Stimulated activated CD8-positive, alpha-beta memory T cell treated with anti-CD3 and anti-CD28 coated beads, Interleukin-4, amount 100 ng/mL, for 48 hours (primary cell): ENCODE results near the gene EIF5A2.

ENCODE experiments used
- DNase-seq: peaks from one replicate; pipeline ENCODE4 v3.0.0-alpha.2; 2020

The EIF5A2 gene

GRCh38 chr3:170848292-170848917 is 60.0 kb downstream of the EIF5A2 start:
- no peak for DNase-seq

- DNase-seq, result no peak
These were observed 64.1 kb downstream of the EIF5A2 start for GRCh38 chr3:170844377-170844776.

DNA sequence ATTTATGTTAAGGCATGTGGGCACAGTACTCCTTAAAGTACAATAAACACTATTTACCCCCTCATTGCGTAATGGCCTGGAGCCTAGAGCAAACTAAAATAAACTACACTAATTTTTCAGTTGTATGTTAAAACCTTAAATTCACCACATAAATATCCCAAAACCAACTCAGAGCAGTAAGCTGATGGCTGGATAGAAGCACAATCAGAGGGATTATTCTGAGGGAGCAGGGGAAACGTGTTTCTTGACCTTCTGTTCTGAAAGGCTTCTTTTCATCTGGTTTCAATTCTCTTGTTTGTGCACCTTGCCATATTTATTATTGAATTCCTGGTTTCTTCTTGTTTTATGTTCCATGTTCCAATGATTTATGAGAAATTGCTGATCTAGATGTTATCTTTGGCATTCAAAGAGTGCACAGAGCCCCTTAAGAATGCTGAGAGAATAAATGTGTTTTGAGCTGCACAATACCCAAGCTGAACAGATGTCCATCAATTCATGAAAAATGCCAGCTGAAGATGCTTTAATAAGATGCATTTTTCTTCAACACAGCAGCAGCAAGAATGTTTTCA is 68.1 kb downstream of the EIF5A2 start:
- no peak for DNase-seq

DNA sequence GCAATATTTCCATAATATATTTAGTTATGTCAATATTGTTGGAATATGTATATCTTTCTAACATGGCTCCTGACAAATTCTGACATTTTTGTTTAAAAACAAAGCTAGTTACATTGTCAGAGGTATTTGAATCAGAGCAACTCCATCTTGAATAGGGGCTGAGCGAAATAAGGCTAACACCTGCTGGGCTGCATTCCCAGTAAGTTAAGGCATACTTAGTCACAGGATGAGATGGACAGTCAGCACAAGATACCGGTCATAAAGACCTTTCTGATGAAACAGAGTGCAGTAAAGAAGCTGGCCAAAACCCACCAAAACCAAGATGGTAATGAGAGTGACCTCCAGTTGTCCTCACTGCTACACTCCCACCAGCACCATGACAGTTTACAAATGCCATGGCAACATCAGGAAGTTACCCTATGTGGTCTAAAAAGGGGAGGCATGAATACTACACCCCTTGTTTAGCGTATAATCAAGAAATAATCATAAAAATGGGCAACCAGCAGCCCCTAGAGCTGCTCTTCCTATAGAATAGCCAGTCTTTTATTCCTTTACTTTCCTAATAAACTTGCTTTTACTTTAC is 68.8 kb downstream of the EIF5A2 start:
- no peak for DNase-seq
